ENCODE data around the gene ZNF385D.

Gene ZNF385D

GRCh38 chr3:21587894-21588293, 163.1 kb downstream of the ZNF385D start:
- DNase-seq = no peak

- no peak for DNase-seq
These were observed 165.7 kb downstream of the ZNF385D start for GRCh38 chr3:21585216-21585740.

DNA sequence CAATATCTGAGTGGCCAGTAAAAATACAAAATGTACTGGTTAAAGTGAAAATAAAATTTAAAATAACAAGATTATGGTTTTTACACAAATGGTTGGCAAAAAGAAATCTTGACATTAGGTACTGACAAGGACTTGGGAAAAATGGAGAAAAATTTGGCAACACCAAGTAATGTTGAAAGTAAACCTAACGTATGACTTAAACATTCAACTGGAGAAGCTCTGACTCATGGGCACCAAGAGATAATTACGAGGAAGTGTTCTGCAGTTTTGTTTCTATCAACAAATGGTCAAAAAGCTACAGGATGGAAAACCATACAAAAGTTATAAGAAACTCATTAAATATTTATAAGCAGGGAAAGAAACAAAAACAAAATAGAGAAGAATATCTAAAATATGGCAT, 177.7 kb downstream of the ZNF385D start:
- no peak for DNase-seq

GRCh38 chr3:21564531-21564930, 186.5 kb downstream of the ZNF385D start:
- no peak for DNase-seq

GRCh38 chr3:21562243-21562642, 188.8 kb downstream of the ZNF385D start:
- no peak for DNase-seq

DNA sequence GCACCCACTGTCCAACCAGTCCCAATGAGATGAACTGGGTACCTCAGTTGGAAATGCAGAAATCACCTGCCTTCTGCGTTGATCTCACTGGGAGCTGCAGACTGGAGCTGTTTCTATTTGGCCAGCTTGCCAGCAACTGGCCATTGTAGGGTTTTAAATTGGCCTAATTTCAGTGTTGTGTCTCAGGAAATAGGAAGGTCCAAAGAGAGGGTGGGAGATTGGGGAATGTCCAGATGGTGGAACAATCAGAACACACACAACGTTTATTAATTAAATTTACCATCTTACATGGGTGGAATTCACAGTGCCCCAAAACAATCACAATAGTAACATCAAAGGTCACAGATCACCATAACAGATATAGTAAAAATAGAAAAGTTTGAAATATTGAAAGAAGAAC, 189.5 kb downstream of the ZNF385D start:
- no peak for DNase-seq

GRCh38 chr3:21551019-21551418, 200.0 kb downstream of the ZNF385D start:
- no peak for DNase-seq

DNA sequence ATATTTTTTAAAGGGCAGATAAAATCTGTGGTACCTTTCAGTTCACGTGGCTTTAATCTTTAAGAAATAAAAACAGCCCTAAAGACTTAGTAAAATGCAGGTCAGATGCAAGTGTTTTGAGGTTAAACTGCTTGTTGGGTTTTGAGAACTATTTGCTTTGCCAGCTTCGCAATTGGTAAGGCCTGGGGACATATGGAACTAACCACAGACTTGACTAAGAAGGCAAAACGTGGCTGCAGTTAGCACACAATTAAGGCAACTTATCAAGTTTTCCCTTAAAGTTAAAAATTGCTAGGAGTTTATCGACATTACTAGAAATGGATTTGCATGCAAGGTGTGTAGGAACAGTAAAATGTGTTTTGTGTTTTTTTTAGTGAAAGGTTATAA, 206.9 kb downstream of the ZNF385D start:
- DNase-seq = no peak

DNA sequence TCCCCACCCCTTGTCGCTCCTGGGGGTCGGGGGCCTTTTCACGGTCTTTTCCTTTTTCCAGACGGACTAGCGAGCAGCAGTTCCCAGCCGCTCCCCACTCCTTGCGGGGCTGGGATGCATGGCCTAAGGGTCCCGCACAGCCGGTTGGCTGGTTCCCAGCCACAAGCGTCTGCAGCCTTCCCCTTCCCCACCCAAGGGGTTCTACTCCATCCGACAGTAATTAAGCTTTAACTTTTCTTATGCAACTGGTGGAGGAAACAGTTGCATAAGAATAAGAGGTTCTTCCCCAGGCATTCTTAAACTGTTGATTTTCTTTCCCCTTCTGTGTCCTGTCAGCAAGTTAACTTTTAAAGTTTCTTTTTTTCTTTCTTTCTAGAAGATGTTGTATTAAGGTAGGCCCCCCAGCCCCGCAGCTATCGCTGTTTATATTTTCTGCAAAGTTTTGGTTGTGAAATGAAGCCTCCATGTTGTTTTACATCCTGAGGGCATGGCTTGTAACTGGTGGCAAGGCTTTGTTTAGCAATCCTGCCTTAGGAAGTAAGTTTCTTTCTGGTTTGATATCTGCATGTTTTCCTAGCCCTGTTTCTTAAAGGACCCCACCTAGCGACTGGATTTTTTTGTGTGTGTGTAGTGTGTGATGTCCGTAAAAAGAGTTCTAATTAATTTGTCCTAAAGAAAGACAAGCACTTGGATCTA, 207.5 kb downstream of the ZNF385D start:
- DNase-seq = no peak

DNA sequence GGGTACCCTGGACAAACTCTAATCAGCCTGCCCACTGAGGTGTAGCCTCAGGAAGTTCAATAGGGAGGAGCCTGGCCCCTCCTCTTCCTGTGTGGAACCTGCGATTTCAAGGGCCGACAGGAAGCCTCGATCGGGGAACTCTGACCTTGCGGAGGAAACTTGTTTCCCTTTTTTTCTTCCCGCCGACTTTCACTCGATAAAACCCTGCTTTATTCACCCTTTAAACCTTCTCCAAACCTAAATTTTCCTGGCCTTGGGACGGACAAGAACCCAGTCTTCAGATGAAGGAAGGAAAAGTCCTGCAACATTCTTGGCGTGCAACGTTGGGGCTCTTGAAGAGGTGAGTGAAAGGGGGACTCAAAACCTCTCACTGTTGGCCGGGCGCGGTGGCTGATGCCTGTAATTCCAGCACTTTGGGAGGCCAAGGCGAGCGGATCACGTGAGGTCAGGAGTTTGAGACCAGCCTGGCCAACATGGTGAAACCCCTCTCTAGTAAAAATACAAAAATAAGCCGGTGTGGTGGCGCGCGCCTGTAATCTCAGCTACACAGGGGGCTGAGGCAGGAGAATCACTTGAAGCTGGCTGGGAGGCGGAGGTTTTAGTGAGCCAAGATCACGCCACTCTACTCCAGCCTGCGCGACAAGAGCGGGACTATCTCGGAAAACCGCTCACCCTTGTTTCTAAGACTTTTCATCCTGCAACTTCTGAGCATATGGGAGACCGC, 208.2 kb downstream of the ZNF385D start:
- DNase-seq = no peak

DNA sequence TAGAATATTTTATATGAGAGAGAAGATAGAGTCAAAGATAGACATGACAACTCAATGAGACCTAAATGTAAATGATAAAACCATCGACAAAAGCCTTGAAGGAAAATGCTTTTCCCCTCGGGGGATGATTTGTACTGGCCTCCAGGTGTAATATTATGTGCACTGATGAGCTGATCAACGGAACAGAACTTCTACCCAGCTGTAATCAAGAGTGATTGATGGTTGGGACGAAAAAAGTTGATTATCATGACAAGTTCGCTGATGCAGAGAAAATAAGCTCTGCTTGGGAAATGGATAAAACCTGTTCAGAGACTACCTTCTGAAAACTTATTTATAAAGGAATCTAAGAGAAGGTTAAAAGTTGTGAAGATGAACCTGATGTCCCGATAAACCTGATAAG, 210.7 kb downstream of the ZNF385D start:
- DNase-seq = no peak

DNA sequence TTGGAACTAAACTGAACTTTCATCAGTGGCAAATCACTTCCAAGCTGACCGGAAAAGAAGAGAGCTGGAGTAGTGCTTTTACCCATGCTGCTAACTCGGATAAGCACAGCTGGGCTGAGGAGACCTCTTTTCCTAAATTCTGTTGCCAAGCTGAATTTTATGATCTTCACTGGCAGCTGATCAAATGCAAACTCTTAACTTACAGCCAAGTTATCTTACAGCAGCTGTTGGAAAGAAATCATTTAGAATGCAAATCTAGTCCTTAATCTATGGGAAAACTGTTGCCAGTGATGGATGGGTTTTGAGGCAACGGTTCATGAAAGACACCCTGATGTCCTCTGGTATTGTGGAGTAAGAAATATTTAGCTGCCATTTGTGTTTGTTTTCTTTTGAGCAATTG, 216.5 kb downstream of the ZNF385D start:
- DNase-seq = no peak

DNA sequence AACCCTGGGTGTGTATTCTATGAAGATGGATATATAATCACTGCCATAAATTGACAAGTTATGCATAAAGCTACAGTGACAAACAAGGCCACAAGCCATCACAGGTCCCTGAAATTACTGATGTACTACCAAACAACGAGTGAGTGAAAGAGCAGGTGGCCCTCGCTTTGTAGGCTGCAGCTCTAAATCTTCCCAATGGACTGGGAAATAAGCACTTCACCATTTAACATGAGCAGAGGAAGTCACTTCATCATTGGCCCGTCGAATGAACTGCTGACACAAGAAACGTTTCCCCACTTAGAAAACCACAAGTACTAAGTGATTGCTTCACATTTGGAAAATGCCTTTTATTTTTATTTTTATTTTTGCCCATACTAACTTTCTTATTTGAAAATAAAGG, 218.0 kb downstream of the ZNF385D start:
- peak; percentile 20 for DNase-seq

DNA sequence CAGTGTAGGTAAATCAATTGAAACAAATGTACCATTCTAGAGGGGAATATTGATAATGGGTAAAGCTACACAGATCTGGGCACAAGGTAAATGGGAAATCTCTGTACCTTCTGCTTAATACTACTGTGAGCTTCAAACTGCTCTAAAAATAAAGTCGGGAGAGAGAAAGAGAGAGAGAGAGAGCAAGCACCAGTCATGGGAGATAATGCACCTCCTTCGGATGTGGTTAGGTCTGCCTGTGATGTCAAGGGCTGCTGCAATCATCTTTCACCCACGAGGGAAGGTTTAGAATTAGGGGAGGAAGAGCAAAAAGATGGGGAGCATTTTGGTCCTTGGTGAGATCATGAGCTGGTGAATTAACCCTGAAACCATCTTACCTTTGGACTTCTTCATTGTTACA, 219.1 kb downstream of the ZNF385D start:
- no peak for DNase-seq

GRCh38 chr3:21528291-21528995, 222.6 kb downstream of the ZNF385D start:
- no peak for DNase-seq

DNA sequence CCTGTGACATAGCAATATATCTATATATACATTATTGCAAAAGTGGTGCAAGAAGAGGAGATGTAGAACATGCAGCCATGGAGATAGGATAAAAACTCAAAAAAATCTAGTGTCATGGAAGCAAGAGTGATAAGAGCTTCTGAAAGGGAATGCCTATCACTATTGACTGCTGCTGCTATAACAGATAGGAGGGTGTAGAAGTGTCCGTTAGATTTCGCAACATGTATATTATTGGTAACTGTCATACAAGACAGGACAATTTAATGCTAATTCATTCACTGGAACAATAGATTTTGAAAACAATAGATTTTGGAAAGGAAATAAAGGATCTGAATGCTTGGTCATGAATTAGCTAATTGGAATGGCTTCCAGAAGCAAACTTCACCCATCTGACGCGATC, 224.5 kb downstream of the ZNF385D start:
- no peak for DNase-seq

DNA sequence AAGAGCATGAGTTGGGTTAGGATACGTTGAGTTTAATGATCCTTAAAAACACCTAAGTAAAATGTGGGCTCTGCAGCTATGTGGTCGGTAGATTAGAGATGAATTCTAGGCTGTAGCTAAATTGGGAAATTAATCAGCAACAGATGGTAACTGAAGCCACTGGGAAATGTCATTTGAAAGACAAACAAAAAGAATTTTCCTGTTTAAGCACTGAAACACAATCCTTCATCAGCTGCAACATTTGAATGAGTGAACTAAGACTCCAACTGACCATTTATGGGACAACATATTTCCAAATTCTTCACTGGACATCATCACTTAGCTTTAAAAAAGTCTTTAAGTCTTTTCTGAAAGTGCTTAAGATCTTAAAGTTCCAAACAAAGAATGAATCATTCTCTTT, 226.9 kb downstream of the ZNF385D start:
- DNase-seq = peak; percentile 16

DNA sequence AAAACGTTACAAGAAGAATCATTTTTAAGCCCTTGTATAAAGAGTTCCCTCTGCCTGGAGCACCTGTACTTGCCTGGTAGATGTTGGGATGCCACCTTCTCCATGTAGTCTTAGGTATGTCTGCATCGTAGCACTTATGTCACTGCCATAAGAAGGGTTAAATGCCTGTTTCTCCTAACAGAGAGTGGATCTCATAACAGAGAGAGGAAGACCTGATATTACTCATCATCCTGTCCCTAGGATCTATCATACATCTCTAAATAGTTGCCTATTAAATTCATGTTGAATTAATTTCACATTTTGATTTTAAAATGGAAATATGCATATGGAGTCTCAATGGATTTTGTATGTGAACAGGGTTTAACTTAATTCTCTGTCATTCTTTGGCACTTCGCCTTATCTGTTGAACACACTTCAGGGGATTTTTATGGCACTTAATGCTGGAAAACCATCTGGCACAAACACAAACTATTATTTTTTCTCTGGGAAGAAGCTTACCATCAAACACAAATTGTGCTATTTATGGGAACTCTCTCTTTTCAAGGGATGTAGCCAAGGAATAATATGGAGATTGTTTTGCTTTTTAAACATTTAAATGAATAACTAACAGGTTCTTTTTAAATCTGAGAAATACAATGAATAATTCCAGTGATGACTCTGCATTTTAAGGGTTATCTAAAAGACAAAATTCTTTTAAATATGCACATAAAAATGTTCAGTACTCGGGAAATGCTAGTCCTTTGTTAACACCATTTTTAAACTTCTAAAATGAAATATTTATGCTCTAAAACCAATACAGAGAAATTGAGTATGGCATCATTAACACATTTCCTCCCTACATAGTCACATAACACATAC, 230.7 kb downstream of the ZNF385D start:
- DNase-seq = peak; percentile 57

GRCh38 chr3:21517184-21517583, 233.8 kb downstream of the ZNF385D start:
- DNase-seq = no peak

DNA sequence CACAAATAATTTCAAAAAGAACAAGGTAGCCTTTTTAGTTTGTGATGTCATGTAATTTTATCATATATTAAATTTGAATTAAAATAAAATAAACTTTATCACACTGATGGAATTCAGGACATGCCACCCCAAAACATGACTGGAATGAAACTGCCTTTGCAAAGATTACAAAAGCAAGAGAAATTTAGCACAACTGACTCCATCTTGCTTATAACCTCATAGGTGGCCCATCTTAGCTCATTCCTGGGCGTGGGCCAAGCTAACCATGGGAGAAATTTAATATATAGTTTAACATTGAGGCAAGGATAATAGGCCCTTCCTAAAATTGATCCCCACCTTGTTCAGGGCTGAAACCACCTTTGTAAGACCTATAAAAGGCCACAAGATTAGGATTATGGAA, 235.6 kb downstream of the ZNF385D start:
- no peak for DNase-seq

- no peak for DNase-seq
These were observed 241.1 kb downstream of the ZNF385D start for GRCh38 chr3:21509731-21510470.

DNA sequence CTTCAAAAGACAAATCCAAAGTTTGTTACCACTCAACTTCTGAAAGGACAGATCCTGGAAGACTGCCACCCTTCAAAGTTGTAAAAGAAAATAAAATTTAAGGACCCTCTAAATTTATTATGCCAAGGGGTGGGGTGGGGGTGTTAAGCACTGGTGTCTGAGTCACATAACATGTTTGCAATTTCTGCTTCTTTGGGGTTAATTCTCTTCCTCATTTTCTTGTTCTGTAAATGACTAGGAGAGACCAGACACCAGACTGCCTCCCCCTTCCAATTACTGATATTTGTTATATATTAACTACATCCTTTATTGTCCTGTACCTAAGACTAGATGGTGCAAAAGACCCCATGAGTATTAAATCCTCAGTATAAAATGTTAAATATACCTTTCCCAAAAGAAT, 242.8 kb downstream of the ZNF385D start:
- DNase-seq = no peak

All from NCI-H2171 treated with DMSO at 0.1 percent for 48 hours (cell line).